ENCODE results near the gene GGA3.

The GGA3 gene

DNA sequence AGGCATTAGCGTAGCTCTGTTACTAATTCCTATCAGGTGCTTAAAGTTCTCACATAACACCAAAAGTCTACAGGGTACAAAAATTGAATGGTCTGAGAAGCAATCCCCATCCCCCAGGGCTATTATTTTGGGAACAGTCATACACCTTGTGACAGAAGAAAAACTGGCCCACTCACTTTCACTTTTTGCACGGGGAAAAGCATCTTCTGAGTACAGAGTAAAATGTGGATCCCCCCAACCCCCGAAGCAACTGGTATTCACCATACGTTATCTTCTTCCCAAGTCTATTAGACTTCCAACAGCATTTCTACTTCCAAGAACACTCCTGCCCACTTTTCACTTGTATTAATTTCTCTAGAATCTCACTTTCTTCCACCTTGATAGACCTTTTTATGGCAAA, 11.8 kb downstream of the GGA3 start:
- DNase-seq (ENCODE audit: extremely low read depth in 1 of 2, low read depth in 1 of 2), result no peak

DNA sequence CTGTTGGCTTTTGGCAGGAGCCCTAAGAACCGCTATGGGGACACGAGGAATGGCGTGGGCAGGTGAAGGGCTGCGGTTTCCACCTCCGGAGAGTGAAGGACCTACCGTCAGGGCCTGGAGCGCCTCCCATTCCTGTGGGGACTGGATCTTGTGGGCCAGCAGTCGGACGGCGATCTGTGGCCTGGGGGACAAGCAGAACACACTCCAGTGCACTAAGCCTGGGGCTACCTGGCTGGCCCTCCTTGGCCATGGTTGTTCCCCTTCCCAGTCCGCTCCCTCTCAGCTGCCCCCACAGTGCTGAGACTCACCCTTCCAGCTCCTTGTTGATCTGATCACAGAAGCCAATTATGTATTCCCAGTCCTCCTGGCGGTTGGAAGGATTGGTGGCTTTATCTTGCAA, 15.0 kb downstream of the GGA3 start:
- no peak for DNase-seq (ENCODE audit: extremely low read depth in 1 of 2, low read depth in 1 of 2)

DNA sequence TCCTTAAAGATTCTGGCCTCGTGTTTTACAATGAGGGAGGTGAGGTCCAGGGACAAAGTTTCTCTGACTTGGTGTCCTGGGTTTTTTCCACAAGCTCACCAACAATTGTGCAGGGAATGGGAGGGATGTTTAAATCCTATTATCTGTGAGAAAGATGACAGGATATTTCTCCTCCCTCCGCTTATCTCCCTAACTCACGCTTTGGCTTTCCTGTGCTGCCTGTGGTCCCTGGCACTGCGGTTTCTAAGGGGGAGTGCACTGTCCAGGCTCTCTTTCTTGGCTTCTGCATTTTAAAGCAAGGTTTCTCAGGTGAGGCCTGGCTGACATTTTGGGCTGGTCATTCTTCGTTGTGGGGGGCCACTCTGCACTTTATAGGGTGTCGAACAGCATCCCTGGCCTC, 16.4 kb downstream of the GGA3 start:
- DNase-seq (ENCODE audit: extremely low read depth in 1 of 2, low read depth in 1 of 2), result no peak

DNA sequence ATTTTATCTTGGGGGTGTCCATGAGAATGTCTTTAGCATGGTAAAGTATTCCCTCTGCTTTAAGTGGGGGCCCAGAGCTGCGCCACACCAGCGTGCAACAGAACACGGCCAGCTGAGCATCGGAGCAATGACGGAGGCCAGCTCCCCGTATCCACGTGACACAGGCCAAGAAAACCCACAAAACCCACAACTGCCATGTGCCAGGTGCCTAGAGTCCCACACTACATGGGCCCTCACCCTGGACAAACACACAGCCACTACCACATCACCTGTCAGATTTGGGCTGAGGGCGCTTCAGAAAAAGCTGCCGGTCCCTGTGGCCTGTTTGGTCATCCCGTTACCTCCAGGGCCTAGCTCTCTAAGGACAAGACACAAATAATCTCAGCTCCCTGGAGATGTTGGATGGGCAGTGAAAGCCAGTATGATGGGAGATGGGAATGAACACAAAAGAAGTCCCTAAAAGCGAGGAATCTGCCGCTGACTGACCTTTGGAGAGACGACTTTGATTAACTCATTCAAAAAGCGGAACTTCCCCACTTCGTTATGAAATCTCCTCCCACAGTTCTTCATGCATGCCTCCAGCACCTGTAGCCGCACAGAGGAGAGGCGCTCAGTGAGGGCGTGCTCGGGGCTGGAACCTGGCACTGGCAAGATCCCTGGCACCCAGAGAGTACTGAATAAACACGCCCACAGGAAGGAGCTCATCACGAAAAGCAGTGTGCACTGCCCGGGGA, 17.1 kb downstream of the GGA3 start:
- no peak for DNase-seq (ENCODE audit: extremely low read depth in 1 of 2, low read depth in 1 of 2)

DNA sequence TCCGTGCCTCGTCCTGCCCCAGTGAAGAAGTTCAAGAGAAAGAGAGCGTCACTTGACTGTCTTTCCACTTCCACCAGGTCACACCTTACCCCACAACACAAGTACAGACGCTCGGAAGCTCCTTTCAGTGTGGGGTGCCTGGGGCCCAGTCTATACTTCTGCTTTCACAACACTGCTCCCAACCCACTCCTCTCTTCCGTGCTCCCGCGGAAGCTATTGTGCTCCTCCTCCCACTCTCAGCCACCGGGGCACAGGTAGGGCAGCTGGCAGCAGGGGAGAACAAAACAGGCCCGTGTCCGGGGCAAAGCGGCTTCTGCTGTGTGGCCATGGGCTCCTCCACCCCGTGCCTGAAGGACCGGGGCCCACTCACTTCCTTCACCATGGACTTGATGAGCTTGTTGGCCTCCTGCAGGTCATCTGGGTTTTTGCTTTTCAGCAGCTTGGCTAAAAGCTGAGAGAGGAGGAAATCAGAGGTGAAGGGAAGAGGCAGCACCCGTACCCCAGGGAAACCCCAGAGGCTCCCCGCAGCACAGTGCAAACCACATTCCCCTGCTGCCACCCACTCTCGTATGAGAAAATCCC, 18.9 kb downstream of the GGA3 start:
- DNase-seq (ENCODE audit: extremely low read depth in 1 of 2, low read depth in 1 of 2), result no peak

DNA sequence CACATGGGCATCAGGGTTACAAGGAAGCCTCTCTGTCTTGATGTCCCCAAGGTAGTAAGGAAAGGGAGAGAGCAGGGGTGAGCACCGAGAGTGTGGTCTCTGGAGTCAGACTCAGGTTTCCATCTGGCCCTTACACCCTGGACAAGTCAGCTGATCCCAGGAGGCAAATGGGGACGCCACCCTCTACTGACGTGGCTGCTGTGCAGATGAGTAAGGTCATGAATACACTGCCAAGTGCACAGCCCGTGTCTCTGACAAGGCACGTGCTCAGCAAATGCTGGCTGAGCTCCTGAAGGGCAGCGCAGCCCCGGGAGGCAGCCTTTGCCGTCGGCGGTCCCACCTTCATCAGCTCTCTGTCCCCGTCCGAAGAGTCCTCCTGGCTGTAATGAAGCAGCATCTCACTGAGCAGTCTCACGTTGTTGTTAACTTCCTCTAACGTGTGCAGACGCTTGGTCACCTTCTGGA, 19.4 kb downstream of the GGA3 start:
- no peak for DNase-seq (ENCODE audit: extremely low read depth in 1 of 2, low read depth in 1 of 2)

DNA sequence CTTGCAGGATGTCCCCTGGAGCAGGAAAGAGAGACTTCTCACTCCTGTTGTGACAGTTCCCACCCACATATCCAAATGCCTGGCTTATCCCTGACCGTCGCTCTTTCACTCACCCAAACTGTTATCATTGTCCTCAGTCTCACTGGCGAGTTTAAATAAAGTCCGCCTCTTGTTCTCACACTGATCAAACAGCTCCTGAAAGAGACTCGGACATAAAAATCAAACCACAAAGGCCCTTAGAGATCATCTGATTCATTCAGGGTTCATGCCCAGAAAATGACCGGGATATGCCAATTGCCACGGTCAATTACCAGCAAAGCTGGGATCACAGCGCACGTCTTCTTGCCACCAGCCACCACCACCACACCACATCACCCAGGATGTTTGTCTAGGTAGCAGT, 19.9 kb downstream of the GGA3 start:
- no peak for DNase-seq (ENCODE audit: extremely low read depth in 1 of 2, low read depth in 1 of 2)

DNA sequence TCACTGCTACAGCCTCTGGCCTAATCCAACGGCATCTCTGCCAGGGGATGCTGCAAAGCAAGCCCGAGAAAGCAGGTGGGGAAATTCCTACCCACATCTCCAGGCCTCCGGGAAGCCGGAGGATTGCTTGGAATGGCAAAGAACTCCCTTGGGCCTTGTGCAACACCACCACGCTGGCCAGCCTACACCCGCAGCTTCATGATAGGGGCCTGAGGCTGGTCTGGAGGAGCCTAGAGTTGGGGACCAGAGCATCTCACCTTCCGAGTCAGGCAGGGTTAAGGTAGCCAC, 20.3 kb downstream of the GGA3 start:
- no peak for DNase-seq (ENCODE audit: extremely low read depth in 1 of 2, low read depth in 1 of 2)

DNA sequence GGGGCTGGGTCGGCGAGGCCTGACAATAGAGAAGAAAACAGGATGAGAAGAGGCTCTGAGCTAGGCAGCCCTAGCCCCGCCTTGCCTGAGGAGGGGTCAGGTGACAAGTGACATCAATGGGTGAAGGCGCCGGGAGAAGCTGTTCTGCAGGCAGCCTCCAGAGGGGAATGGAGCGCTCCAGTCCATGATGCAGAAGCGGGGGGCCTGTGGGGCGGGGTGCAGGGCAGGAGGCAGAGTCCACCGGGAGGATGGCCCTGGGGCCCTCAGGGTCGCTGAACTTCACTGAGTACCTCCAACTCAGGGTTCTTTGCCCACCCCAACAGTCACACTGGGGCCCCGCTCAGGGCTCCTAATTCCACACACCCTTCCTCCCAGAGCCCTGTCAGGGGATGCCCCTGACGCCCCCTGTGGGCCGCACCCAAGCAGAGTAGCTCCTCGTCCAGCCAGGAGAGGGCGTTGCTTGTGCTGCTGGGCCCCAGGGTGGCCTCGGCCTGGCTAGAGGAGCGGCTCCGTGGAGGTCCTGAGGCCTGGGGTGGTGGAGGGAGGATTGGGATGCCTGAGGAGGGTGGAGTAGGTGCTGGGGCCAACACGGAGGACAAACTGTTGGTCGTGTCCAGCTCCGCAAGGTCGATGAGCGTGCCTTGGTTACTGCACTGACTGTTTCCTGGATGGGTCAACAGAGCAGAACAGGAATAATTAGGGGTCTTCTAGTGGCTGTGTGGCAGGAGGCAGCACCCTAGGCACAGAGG, 20.8 kb downstream of the GGA3 start:
- DNase-seq (ENCODE audit: extremely low read depth in 1 of 2, low read depth in 1 of 2), result no peak

DNA sequence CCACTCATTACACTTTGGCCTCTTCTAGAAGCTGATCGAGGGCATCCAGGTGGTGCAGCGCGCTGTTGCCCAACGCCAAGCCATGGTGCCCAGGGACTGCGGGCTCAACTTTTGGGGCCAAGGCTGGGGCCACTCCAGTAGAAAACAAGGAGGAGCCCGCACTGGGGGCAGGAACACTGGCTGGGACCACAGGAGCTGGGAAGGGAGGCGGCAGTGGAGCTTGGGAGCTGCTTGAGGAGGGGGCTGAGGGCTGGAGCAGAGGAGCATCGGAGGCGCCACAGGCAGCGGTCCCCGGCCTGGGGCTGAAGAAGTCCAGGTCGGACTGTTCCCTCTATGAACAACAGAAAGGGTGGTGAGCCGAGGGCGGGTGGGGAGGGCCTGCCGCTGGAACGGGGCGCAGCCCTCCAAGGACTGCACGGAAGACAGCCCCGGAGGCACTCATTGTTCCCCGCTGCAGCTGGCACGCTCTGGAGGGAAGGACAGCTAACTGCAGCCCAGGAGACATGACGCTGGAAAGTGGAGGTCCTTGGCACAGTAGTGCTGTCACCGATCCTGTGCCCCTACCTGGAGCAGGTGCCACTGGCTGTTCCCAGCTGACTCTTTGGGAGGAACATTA, 21.5 kb downstream of the GGA3 start:
- DNase-seq (ENCODE audit: extremely low read depth in 1 of 2, low read depth in 1 of 2), result no peak

DNA sequence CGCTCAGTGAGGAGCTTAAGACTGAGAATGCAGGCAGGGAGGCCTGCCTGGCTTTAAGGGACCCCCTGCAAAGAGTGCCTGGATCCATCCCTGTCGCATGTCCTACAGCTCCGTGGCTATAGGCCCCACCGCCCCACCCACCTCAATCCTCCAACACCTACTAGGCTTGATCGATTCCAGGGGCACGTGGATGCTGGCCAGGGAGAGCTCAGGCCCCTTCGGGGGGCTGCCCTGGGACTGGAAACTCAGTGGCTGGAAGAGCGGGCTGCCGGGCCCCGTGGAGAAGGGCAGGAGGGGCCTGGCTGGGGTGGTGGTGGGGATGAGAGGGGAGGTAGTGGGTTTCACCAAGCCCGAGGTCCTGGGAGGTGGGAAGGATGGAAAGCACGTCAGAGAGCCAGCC, 22.2 kb downstream of the GGA3 start:
- DNase-seq (ENCODE audit: extremely low read depth in 1 of 2, low read depth in 1 of 2), result no peak

DNA sequence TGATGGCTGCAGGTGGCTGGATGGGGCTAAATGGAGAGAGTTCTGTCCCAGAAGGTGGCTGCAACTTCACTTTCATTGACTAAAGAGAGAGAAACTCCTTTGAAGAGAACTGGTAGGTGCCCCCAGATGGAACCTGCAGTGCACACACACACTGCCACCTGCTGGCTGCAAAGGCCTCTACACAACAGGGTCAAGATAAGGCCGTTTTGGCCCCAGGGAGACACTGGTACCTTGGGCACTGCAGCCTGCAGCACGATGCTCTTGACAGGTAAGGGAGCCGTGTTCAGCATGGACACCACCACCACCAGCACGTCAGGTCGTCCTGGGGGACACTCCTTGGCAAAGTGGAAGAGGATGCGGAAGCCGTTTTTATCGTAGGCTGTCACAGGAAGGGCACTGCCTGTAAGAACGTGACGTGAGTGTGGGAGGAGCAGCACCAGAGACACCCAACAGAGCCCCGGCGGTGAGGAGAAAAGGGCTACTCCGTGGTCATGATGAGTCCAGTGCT, 22.7 kb downstream of the GGA3 start:
- DNase-seq (ENCODE audit: extremely low read depth in 1 of 2, low read depth in 1 of 2), result peak in 1 of 2 donors; percentile 43

DNA sequence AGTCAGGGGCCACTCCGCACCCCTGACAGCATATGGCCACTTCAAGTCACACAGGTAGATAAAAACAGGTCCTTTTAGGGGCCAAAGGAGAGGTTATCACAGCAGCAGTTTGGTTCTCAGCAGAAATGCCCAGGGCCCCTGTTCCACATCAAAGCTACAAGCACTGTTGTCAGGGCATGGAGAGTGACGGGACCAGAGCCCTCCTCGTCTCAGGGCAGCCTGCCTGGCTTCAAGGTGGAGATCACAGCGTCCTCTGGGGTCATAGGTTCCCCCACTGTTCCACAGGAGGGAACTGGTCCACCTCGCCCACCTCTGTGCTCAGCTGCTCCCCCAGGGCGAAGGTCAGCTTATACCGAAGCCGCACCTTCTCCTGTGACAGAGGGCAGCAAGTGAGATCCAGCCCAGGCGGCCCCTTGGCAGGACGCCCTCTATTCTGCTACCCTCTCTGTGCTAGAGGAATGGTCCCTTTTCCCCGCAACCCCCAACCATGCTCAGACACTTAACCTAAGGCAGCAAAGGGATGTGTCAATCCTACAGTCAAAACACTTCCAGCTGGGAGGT, 23.3 kb downstream of the GGA3 start:
- DNase-seq (ENCODE audit: extremely low read depth in 1 of 2, low read depth in 1 of 2), result no peak

DNA sequence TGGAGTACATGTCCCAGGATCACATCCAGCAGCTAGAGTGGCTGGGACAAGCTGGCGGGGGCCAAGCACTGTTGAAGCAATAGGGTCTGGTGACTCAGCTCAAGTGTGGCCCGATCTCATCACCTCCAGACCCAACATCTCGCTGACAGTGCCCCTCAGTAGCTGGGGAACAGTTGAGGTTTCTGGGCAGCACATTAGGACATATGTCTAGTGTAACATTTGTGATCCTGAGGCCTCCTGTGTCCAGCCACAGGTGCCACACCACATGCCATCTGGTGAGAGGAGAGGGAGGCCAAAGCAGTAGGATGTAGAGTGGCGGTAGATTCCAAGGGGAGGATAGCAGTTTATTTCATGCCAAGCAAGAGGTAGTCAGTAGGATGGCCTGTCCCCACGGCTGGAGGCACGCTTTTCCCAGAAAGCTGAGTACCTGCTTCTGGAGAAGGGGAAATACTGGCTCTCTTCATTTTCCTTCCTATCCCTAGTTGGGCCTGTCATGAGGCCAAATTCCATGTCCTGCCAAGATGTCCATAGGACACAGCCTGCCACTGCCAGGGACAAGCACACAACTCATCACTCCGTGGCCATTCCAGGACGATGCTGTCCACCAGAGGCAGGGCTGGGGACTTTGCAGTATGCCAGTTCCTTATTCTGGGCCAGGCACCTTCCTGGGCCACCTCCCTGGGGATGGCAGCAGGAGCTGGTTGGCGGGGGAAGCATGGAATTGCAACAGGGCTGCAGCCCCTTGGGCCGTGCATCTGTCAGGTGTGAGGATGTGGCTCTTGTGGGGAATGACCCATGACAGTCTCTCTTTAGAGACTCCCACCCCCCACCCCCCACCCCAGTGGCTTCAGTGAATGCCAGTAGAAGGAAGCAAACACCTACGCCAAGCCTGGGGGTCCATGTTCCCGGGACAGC, 24.0 kb downstream of the GGA3 start:
- no peak for DNase-seq (ENCODE audit: extremely low read depth in 1 of 2, low read depth in 1 of 2)

DNA sequence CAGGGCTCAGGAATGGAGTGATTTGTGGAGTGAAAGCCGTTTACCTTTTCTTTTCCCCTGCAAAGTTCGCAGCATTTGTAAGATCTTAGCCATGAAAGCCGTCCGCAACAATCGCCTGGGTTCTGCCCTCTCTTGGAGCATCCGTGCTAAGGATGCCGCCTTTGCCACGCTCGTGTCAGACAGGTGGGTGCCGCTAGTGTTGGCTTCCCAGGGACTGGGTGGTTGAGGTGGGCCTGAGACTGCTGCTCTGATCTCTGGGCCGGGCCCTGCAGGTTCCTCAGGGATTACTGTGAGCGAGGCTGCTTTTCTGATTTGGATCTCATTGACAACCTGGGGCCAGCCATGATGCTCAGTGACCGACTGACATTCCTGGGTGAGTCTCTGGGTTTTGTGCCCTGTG, 28.6 kb downstream of the GGA3 start:
- no peak for DNase-seq (ENCODE audit: extremely low read depth in 1 of 2, low read depth in 1 of 2)

DNA sequence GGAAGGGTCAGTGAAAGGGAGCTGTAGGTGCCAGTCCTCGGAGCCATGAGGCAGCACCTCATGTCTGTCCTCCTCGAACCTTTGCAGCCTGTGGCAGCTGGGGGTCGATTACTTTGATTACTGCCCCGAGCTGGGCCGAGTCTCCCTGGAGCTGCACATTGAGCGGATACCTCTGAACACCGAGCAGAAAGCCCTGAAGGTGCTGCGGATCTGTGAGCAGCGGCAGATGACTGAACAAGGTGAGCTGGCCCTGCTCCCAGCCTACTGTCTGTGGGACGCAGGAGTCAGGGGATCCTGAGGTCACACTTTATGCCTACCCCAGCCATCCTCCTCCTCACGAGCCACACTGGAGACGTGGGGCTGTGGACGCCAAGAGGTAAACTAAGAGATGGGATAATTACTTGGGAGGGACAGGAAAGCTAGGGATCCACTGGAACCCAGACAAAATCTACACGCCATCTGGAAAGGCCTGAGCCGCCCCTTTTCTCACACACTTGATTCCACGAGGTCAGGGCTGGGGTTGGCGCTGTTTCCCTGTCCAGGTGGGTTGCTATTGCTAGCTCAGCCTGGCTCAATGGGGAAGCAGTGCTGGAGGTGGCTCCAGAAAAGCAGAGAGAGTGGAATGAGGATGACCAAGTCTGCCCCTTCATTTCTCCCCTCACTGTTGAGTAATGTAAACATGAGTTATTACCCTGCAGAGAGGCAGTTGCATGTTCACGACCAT, 29.5 kb downstream of the GGA3 start:
- no peak for DNase-seq (ENCODE audit: extremely low read depth in 1 of 2, low read depth in 1 of 2)

DNA sequence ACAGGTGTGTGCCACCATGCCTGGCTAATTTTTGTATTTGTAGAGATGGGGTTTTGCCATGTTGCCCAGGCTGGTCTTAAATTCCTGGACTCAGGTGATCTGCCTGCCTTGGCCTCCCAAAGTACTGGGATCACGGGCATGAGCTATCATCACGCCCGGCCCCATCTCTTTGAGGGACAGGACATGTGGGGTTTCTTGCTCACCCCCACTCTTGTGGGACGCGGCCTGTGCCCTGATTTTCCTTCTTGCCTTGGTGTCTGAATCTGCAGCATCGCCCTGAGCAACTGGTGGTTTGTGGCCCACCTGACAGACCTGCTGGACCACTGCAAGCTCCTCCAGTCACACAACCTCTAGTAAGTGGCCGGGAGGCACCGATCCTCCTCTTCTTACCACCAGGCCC, 30.3 kb downstream of the GGA3 start:
- DNase-seq (ENCODE audit: extremely low read depth in 1 of 2, low read depth in 1 of 2), result no peak

DNA sequence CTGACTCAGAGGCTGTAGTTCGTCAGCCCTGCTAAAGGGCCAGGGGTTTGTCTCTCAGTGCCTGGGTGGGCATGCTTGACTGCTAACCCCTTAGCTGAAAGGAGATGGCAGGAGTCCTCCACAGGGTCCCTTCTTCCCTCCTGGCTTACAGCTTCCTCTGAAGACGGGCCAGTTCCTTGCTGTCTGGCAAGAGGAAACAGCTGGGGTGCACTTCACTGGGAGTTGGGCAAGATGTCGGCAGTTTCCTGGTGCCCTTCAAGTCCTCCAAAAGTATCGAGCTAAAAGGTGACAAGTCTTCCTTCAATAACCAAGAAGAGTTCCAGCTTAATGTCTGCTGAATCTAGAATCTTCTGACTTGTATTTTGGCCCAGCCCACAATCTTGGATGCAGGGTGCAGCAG, 32.6 kb downstream of the GGA3 start:
- no peak for DNase-seq (ENCODE audit: extremely low read depth in 1 of 2, low read depth in 1 of 2)

DNA sequence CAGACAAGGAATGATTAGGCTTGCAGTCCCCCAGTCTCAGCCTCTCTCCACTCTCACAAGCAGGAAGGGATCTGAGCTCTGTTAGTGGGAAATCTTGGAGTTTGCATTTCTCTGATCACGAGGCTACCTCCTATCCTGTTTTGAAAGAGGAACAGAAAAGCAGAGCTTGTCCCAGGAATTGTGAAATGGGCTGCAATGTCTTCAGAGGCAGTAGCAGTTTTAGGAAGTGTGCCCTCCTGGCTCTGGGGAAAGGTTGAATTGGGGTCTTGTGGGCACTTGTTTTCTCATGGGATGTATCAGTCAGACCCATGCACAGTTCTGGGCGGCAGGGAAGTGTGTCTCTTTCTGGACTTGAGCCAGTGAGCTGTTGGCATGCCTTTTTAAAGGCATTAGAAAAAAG, 33.1 kb downstream of the GGA3 start:
- DNase-seq (ENCODE audit: extremely low read depth in 1 of 2, low read depth in 1 of 2), result no peak

DNA sequence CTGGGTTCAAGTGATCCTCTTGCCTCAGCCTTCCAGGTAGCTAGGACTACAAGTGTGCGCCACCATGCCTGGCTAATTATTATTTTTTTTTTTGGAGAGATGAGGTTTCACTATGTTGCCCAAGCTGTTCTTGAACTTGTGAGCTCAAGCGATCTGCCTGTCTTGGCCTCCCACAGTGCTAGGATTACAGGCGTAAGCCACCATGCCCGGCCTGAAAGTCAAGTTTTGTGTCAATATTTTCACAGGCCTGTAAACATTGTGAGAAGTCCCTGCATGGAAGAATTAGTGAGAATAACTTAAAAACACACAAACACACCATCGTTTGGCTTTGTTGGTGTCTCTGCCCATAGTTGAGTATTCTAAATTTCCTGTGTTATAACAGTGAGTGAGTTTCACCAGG, 33.7 kb downstream of the GGA3 start:
- DNase-seq (ENCODE audit: extremely low read depth in 1 of 2, low read depth in 1 of 2), result no peak
